Vagina (tissue), 2 donors: ENCODE measurements around the gene HPCAL1. TPM values are rescaled to one million over a fixed set of nuclear protein-coding genes. Genes with fewer than 3 reads are reported as not detected.

Source experiments
- DNase-seq, 2 donors: peaks; one replicate each; pipeline ENCODE4 v3.0.0-alpha.2; 2017; ENCODE audit errors: extremely low spot score in 2 of 2
- H3K27ac ChIP-seq: fragments of 200-600 bp; sonication (generic); one replicate; pipeline ENCODE4 v1.5.1; 2019
- H3K27me3 ChIP-seq: fragments of 200-600 bp; sonication (generic); one replicate; pipeline ENCODE4 v1.5.1; 2019
- H3K36me3 ChIP-seq, 2 donors: fragments of 200-600 bp; sonication (generic); one replicate each; pipeline ENCODE4 v1.5.1; 2017 to 2019
- H3K4me1 ChIP-seq: fragments of 200-600 bp; sonication (generic); one replicate; pipeline ENCODE4 v1.5.1; 2019
- H3K4me3 ChIP-seq, 2 donors: fragments of 200-600 bp; sonication (generic); 1 replicate in 1 of 2; 2 replicates in 1 of 2; pipeline ENCODE4 v1.5.1; 2016 to 2019
- H3K9me3 ChIP-seq: fragments of 200-600 bp; sonication (generic); one replicate; pipeline ENCODE4 v1.5.1; 2019
- POLR2A ChIP-seq, 2 donors: fragments of 450-650 bp; IDR thresholded peaks; one replicate each; pipeline ENCODE4 v1.6.1; 2017; ENCODE audit warnings: antibody characterized with exemption in 2 of 2, mild to moderate bottlenecking in 2 of 2, moderate library complexity in 2 of 2
- POLR2AphosphoS5 ChIP-seq, 2 donors: sonication (generic); formaldehyde crosslinking; IDR thresholded peaks; one replicate each; pipeline ENCODE4 v1.9.0; 2017; ENCODE audit warnings: antibody characterized with exemption in 2 of 2, mild to moderate bottlenecking in 2 of 2, low read depth in 1 of 2; ENCODE audit not compliant: insufficient read depth in 1 of 2
- intact Hi-C: fragments of 100-400 bp; cut with DNase I; formaldehyde crosslinking; loops from one replicate; pipeline ENCODE4 v1.15.1; 2023
- total RNA-seq: library from RNA; depleted of rRNA; stranded (reverse); fragments of >200 nt; gene quantifications from one replicate; pipeline ENCODE4 v1.2.3, GENCODE V29; 2016
- TF ChIP-seq, protein P1 (sequence below), 3 experiments: fragments of 450-650 bp in 2 of 3; fragments of 200-600 bp in 1 of 3; sonication (generic) in 1 of 3; IDR thresholded peaks; one replicate each; pipeline ENCODE4 v1.5.1; 2017 to 2019; ENCODE audit warnings: antibody characterized with exemption in 3 of 3, mild to moderate bottlenecking in 2 of 3, moderate library complexity in 2 of 3

The HPCAL1 gene
- total RNA-seq, 1 donor from 2014 or later = 43.7 TPM

DNA sequence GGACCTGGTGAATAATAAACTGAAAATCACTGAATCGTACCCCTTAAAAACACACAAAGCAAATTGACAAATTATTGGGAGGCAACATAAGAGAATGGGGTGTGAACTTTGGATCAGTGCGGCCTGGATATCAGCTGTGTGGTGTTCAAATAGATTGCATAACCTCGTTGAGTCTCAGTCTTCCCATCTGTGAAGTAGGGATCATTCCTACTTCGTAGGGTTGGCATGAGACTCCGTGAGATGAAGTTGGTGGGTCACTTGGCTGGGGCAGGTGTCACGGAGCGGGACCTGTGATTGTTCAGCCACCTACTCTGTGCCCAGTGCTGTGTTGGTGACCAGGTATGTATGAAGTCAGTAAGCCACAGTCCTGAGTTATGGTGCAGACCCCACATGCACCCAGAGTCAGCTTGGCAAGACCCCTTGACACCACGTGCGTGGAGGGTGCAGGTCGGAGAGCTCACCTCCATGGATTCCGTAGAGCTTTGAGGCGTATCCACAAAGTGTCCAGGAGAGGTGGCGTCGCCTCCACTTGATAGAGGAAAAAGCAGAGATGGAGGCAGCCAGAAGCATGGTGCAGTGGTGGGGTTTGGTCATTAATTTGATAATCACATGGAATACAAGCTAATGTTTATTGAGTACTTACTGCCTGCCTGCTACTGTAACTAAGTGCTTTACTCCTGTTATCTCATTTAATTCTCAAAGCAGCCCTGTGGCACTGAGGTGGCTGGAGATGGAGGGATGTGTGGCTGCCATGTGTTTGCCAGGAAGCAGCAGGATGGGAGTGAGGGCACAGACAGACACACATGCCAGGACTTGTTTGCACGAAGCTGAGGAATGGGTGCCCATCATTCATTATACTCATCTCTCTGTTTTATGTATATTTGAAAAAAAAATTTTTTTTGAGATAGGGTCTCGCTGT, 35.8 kb downstream of the HPCAL1 start:
- Histone ChIP-seq H3K4me1 (peaks cover 6% of the 10 kb centered on the region), H3K27ac (no peak overlapping the region), H3K9me3 (no peaks in the 10 kb centered on the region), H3K36me3 (no peaks in the 10 kb centered on the region), H3K27me3 (no peaks in the 10 kb centered on the region), H3K4me3 (no peak overlapping the region)
- TF ChIP-seq, protein P1, sequence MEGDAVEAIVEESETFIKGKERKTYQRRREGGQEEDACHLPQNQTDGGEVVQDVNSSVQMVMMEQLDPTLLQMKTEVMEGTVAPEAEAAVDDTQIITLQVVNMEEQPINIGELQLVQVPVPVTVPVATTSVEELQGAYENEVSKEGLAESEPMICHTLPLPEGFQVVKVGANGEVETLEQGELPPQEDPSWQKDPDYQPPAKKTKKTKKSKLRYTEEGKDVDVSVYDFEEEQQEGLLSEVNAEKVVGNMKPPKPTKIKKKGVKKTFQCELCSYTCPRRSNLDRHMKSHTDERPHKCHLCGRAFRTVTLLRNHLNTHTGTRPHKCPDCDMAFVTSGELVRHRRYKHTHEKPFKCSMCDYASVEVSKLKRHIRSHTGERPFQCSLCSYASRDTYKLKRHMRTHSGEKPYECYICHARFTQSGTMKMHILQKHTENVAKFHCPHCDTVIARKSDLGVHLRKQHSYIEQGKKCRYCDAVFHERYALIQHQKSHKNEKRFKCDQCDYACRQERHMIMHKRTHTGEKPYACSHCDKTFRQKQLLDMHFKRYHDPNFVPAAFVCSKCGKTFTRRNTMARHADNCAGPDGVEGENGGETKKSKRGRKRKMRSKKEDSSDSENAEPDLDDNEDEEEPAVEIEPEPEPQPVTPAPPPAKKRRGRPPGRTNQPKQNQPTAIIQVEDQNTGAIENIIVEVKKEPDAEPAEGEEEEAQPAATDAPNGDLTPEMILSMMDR (IDR thresholded peaks at IDR 0.05) = no peak
- TF ChIP-seq POLR2AphosphoS5 (IDR thresholded peaks at IDR 0.05; ENCODE audit: insufficient read depth in 1 of 2, low read depth in 1 of 2) (no peak), POLR2A (IDR thresholded peaks at IDR 0.05) (no peak)
- intact Hi-C loops = no loop called here
- no peak for DNase-seq

DNA sequence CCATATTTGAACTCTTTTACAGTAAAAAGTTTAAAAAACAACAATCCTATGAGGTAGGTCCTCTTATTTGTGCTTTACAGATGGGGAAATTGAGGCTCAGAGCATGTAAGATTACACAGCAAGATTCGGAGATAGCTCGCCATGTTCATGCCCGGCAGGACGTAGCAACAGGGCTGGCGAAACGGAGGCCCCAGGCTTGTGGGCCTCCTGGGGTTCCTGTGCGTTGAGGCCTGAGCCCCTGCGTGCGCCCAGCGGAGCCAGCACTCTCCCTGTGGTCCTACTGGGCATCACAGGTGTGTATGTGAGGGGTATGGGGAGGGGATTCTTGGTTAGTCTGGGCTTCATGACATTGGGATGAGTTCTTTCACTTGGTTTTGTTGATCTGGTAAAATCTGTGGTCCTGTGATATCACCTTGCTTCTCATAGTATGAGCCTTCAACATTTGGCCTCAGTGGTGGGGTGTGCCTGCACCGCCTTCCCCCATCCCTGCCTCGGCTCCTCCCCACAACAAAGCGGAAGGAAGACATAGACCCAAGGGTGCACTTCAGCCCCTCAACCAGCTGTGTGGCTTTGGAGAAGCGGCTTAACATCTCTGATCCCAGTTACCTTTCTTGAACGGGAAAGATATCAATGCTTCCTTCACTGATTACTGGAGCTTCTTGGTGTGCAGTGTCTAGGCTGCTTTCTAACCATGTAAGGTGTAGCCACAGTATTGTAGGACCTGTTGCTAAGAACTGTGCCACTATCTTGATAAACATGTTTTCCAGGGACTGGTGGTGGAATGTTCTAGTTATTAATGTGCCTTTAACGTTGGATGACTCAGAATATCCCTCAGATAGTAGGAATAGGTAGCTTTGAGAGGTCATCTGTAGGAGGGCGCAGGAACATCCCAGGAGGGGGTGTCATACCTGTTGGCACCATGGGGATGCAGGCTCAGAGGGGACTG, 37.2 kb downstream of the HPCAL1 start:
- intact Hi-C loops = no loop called here
- no peaks in the 10 kb centered on the region for H3K27me3 ChIP-seq
- TF ChIP-seq, protein P1 (IDR thresholded peaks at IDR 0.05) = no peak
- no peak for TF ChIP-seq POLR2A (IDR thresholded peaks at IDR 0.05)
- no peak for TF ChIP-seq POLR2AphosphoS5 (IDR thresholded peaks at IDR 0.05; ENCODE audit: insufficient read depth in 1 of 2, low read depth in 1 of 2)

GRCh38 chr2:10340593-10340975, 37.9 kb downstream of the HPCAL1 start:
- intact Hi-C loops = no loop called here
- Histone ChIP-seq H3K9me3 (no peaks in the 10 kb centered on the region), H3K36me3 (no peaks in the 10 kb centered on the region), H3K4me3 (no peak overlapping the region), H3K27me3 (no peaks in the 10 kb centered on the region), H3K4me1 (peaks cover 18% of the 10 kb centered on the region), H3K27ac (no peak overlapping the region)
- no peak for DNase-seq
- TF ChIP-seq POLR2AphosphoS5 (IDR thresholded peaks at IDR 0.05; ENCODE audit: insufficient read depth in 1 of 2, low read depth in 1 of 2) = no peak
- TF ChIP-seq, protein P1 (IDR thresholded peaks at IDR 0.05) = no peak

More for the DNA sequence above, 37.2 kb downstream of the HPCAL1 start:
- H3K36me3 ChIP-seq = no peaks in the 10 kb centered on the region
- no peak overlapping the region for H3K27ac ChIP-seq
- peaks cover 17% of the 10 kb centered on the region for H3K4me1 ChIP-seq
- H3K4me3 ChIP-seq = no peak overlapping the region
- no peaks in the 10 kb centered on the region for H3K9me3 ChIP-seq
- DNase-seq = no peak

- H3K9me3 ChIP-seq = no peaks in the 10 kb centered on the region
- no peak overlapping the region for H3K27ac ChIP-seq
- no peaks in the 10 kb centered on the region for H3K27me3 ChIP-seq
- TF ChIP-seq POLR2A (IDR thresholded peaks at IDR 0.05) = no peak
- TF ChIP-seq, protein P1 (IDR thresholded peaks at IDR 0.05) = no peak
- no peak for TF ChIP-seq POLR2AphosphoS5 (IDR thresholded peaks at IDR 0.05; ENCODE audit: insufficient read depth in 1 of 2, low read depth in 1 of 2)
- no peaks in the 10 kb centered on the region for H3K36me3 ChIP-seq
- intact Hi-C loops = no loop called here
- H3K4me3 ChIP-seq = no peak overlapping the region
- DNase-seq = no peak
- peaks cover 24% of the 10 kb centered on the region for H3K4me1 ChIP-seq
Measured at GRCh38 chr2:10341193-10341592, 38.5 kb downstream of the HPCAL1 start.
